KG1 (cell line): ENCODE results near the gene HP1BP3.

ENCODE experiments used
- DNase-seq: peaks from one replicate; lab custom pipeline; 2025; lab: John Stamatoyannopoulos, UW

Gene HP1BP3

DNA sequence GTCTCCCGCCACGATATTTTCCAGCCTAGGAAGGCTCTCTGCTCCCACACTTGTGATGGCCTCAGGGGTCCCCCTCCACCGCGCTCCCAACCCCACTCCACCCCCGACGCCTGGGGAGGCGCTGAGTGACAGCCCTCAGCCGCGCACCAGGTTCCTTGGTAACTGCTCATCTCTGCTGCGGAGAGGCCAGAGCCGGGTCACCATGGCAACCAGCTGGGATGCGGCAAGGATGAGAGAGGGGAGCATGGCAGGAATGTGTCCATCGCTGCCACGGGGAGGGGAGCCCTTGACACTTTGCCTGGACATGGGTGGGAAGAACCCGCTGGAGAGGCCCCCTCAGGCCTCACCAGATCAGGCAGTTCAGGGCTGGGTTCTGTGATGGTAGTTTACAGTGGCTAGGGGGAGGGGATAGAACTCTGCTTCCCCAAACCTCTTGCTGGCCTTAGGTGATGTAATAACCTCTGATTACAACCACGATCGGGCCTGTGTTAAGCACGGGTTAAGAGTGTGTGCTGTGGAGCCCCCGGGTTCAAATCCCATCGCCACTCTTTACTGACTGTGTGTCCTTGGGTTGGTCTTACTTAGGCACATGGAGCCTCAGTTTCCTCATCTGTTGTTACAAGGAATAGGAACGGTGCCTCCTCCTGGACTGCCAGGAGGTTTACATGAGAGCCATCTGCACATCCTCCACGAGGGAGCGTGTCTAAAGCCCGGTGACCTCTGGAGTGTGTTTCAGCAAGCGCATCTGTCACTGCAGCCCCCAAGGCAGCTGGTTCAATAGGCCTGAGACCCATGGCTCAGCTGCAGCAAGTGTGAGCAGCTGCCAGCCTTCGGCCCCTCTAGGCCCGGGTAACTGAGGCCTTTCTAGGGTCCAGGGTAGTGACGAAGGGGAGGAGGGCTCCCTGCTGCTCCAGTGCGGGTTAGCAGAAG is 75.6 kb downstream of the HP1BP3 start:
- DNase-seq: no peak

DNA sequence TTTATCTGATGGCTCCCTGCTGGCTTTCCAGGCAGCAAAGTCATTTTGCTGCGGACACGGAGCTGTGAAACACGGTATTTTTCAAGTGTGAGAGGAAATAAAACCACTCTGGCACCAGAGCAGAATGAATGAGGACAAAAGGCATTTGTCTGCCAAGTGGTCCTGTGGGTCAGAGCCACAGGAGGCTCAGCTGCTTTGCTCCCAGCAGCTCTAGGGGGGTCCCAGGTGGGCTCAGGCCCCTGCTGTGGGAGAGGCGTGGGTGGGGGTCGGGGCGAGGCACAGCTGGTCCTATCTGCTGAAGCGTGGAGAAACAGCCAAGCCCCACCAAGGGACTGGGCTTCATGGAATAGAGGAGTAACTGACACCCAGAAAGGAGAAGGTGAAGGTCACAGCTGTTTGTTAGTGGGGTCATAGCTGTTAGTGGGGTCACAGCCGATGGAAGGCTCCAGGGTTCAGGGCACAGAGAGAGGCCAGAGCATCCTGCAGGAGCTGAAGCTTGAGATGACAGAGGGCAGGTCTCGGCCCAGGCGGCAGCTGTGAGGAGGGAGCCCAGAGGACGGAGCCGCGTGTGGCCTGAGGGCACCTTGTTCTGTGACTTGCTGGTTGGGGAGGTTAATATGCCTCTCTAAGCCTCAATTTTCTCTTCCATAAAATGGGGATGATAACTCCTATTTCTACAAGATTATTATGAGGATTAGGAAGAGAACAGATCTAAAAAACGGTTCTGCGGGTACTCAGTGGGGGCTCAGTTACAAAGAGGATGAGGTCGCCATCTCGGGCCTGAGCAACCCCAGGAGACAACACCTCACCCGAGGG is 76.4 kb downstream of the HP1BP3 start:
- no peak for DNase-seq

DNA sequence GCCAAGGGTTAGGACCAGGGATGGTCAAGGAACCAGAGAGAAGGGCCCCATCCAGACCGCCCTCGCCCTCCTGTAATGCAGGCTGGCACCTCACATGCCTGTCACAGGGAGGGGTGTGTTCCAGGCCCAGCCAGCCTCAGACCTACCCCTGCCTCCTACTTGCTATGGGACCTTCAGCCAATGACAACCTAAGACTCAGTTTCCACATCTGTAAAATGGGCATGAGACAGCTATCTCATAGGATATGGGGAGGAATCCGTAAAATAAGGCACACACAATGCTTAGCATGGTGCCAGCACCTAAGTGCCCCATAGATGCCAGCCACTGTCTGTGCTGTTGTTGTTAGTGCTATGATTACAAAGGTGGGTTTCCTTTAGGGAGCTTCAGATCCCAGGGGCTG is 77.2 kb downstream of the HP1BP3 start:
- no peak for DNase-seq

DNA sequence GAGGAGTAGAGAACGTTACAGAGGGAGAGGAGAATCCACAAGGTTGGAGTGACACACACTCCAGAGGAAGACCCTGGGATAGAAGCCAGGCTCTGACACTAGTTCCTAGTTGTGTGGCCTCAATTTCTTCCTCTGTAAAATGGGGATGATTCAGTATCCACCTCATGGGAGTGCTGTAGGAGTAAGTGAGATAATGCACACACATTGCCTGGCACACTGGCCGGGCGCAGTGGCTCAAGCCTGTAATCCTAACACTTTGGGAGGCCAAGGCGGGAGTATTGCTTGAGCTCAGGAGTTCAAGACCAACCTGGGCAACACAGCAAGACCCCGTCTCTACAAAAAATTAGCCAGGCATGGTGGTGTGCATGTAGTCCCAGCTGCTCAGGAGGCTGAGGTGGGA is 78.2 kb downstream of the HP1BP3 start:
- no peak for DNase-seq

DNA sequence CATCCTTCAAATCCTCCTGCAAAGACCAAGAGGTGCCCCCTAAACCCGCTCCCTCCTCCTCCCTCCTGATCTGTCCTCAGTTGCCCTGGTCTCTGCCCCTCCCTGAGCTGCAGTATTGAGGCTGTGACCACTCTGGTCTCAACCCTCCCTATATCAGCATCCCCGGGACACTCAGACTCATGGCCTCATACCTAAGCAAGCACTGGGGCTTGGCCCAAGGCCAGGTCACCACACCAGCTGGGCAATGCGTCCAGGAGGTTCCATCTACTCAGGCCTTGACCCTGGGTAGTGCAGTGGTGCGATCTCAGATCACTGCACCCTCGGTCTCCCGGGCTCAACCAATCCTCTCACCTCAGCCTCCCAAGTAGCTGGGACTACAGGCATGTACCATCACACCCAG is 79.0 kb downstream of the HP1BP3 start:
- DNase-seq: no peak

DNA sequence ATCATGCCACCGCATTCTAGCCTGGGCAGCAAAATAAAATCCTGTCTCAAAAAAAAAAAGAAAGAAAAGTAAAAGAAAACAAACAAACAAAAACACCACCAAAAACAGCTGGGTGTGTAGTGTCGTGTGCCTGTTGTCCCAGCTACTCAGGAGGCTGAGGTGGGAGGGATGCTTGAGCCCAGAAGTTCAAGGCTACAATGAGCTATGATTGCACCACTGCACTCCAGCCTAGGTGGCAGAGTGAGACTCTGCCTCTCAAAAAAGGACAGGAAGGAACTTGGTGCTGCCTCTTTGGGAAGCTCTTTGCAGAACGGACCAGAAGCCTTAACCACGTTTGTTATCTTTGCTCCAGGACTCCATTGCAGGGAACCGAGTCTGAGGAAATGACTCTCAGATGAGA is 80.3 kb downstream of the HP1BP3 start:
- DNase-seq: no peak

DNA sequence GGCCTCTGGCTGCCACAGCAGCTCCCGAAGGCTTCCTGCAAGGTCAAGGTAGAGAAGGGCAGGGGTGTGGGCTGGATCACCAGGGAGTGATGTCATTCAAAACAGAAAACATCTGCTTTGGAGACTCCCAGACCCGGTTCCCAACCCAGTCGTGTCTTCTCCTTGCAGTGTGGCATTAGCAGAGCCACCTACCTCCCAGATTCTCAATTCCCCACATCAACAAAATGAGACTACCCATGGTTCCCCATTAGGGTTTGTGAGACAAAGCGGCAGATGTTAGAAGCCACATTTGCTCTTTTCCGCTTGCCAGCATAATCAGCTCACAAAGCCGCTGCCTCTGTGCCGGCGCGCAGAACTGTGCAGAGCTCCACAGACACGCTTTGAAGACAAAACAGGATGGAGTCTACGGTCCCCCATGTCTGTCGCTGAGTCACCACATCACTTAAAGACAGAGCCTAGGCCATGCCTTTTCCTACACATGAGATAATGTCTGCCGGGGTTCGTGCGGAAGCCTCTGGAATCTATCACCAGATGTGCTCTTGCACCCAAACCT is 81.8 kb downstream of the HP1BP3 start:
- no peak for DNase-seq

DNA sequence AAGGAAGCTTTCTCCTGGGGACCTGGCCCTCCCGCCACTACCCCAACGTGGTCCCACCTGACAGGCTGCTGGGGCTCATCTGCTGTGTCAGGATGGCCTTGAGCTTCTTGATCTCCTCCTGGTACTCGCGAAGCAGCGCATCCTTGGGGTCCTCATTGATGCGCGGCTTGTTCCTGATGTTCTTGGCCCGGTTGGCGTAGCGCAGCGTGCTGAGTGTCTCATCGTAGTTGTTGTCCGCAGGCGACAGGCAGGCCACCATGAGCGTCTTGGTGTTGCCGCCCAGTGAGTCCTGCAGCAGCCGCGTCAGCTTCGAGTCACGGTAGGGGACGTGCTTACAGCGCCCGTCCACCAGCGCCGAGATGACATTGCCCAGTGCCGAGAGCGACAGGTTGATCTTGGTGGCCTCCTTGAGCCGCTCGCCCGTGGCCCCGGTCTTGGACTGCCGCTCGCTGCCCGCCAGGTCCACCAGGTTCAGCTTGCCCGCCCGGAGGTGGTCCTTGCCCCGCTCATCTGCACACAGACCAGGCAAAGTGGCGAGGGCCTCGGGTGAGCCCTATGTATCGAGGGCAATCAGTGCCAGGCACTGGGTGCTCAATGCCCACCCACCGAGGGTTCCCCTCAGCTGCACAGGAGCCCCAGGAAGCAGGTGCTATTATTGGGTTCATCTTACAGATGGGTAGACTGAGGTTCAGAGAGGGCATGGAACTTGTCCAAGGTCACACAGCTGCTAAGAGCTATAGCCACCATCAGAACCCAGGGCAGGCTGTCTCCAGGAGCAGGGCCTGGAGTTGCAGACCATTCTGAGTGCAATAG is 82.5 kb downstream of the HP1BP3 start:
- no peak for DNase-seq

DNA sequence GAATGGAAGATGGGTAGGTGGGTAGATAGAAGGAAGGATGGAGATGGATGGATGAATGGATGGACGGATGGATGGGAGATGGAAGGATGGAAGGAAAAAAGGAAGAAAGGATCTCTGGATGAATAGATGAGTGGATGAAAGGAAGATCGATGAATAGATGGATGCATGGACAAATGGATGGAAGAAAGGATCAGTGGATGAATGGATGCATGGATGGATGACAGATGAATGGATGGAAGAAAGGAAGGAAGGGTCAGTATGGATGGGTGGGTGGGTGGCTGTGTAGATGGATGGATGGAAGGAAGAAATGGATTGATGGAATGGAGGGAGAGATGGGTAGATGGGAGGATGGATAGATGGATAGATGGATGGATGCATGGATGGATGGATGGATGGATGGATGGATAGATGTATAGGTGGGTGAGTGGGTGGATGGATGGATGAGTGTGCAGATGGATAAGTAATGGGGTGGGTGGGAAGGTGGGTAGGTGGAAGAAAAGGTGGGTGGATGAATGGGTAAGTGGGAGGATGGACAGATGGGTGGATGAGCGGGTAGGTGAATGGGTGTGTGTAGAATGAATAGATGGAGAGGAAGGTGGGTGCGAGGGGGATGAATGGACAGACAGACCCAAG is 83.9 kb downstream of the HP1BP3 start:
- DNase-seq: no peak

DNA sequence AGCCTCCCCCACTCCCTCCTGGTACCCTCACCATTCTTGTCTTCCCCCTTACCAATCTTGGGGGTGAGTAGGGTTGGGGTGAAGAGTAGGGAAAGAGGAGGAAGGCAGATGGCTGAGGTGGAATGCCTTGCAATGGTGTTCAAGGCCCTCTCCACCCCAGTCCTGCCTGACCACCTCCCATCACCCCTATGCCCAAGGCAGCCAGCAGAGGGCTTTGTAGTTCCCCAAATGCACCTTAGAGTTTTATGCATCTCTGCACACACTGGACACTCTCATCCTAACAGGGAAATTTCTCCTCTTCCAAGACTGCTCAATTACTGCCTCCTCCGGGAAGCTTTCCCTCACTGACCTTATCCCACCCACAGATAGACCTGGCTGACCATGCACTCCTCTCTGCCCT is 84.7 kb downstream of the HP1BP3 start:
- DNase-seq: no peak

DNA sequence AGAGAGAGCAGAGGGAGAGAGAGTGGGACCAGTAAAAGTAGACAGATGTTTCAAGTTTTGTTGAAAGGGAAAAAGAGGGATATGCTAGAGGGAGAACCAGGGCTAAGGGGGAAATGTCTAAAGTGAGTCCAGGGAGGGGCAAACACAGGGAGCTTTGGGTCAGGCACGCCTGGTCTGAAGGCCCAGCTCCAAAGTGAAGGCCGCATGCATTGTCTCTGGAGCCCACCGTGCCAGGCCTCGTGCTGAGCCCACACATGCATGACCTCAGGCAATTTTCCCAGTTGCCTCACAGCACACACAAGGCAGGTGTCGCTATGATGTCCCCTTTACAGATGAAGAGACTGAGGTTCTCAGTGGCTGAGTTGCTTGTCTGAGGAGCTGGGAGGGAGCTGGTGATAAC is 85.3 kb downstream of the HP1BP3 start:
- no peak for DNase-seq

DNA sequence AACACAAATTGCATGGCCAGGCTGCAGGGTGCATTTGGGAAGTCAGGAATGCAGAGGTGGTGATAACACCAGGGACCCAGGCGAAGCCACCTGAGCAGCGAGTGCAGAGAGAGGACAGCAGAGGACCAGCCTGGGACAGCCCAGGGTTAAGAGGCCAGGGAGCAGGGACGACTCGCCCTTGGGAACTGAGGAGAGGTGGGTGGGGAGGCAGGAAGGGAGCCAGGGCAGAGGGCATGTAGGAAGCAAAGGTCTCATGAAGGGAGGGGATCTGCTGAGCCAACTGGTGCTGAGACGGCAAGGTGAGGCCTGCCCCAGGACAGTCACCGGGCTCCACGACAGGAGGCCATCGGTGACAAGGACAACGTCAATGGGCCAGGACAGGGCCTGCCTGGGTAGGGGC is 85.7 kb downstream of the HP1BP3 start:
- DNase-seq: no peak

DNA sequence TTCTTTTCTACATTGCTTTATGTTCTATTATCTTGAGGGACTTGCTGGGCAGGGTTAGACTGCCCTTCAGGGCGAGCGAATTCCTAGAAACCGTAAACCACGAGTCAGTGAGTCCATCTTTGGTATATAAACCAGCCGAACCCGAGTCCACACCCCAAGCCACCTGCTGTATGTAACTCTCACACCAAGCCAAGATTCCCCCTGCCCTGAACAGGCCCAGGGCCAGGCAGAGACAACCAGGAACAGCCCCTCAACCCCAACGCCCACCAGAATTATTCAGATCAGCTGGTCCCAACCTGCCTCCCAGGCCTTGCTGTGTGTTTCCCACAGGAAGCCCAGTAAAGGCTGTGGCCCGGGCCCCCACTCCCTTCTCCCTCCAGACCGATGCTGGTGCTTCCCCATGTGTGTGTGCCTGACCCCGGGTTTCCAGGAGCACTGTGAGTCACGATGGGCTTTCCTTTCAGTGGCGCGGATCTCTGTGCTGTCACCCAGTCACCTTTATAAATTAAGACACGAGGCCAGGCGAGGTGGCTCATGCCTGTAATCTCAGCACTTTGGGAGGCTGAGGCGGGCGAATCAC is 86.4 kb downstream of the HP1BP3 start:
- DNase-seq: no peak

DNA sequence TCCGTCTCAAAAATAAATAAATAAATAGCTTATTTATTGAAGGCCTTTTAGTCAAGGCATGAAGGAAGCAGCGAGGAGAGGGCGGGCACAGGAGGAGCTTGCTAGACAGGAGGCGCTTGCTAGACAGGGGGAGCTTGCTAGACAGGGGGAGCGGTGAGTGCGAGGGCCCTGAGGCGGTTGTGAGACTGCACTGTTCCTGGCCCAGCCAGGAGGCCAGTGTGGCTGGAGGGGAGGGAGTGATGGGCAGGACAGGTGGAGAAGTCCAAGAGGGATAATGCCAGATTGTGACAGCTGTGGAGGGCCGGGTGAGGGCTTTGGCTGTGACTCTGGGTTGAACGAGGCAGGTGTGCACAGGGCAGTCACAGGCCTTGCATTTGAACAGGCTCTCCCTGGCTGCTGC is 87.5 kb downstream of the HP1BP3 start:
- no peak for DNase-seq

DNA sequence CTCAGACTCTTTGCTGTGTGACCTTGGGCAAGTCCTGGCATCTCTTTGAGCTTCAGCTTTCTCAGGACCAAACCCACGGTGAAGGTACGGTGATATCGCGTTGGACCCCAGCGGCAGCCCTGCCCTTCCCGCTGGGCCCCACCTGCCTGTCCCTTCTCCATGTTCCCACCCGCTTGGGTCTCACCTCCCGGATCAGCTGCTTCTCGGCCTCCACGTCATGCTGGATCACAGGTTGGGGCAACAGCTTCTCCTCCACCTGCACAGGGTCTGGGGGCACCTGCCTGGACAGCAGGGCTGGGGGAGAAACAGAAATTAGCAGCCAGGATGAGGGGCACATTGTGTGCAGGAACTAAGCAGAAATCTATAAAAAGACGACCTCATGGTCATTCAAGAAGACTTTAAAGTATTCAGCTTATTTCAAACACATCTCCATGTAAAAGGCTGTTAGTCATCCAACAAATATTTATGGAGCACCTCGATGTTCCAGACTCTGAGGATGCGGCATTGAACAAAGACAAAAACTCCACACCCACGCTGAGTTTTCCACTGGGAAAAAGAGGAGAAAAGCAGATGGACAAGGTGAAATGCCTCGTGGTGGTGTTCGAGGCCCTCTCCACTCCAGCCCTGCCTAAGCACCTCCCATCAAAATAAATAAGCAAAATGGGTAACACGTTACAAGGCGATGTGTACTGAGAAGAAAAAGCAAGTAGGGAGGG is 88.8 kb downstream of the HP1BP3 start:
- DNase-seq: no peak

DNA sequence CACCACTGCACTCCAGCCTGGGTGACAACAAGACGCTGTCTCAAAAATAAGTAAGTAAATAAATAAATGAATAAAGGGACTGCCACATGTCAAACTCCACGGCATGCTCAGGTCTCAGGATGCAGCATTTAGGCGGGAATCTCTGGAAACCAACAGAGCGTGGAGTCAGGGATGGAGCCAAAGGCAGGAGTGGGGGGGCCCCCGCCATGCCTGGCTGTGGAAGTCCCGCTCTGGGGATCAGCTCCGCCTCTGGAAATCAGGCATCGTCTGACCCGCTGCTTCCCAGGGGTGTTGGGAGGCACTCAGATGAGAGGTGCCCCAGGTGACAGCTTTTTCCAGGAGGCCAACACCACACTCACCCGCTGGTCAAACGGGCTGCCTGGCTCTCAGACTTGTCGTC is 89.5 kb downstream of the HP1BP3 start:
- DNase-seq: no peak

DNA sequence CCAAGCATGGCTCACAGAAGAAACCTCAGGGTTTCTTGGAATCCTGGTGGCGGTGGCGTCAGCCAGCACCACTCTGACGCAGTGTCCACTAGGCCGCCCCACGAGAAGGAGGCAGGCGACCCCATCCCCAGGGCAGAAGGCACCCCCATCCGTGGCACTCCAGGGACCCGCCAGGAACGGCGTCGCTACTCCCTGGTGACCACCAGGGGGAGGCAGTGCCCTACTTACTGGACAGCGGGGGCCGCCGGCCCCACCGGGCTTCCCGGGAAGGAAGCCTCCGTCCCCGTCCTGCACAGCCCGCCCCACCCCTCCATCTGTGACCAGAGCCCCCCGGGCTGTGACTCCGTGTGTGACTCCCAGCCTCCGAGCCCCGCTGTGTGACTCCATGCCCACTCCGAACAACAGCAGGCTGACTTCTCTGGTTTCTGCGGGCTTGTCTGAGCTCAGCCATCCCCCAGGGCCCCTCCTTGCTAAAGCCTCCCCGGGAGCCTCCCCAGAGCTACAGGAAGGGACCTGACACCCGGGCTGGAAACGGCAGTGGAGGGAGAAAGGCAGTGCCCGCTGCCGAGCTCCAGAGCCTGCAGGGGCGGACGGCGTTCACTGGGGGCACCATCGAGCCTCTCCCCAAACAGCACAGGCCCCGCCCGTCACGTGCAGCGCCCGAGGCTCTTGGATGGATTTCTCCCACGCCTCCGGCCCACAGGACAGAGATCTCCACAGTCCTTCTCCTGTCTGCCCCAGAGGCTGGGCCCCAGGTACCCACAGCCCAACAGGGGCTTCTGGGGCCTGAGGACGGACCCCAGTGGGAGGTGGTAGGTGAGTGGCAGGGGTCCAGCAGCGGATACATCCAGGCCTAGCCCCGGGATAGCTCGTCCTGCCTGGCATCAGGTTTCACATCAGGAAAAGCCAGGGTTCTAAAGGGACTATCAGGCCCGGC is 90.4 kb downstream of the HP1BP3 start:
- peak; percentile 44 for DNase-seq

DNA sequence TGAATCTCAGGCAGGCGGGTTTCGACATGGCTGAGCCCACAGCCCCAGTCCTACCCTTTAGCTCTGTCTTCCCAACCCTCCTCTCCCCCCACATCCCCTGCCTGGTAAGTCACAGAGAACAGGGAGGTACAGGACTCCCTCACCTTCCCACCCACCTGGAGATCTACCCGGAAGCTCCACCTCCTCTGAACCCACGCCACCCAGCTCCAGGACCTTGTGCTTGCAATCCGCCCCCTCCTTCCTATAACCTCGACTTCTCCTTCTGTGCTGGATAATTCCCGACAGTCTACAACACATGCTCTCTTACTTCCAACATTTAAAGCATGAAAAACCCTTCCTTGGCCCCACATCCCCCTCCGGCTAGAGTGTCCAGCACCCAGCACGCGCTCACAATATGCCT is 91.6 kb downstream of the HP1BP3 start:
- DNase-seq: no peak

DNA sequence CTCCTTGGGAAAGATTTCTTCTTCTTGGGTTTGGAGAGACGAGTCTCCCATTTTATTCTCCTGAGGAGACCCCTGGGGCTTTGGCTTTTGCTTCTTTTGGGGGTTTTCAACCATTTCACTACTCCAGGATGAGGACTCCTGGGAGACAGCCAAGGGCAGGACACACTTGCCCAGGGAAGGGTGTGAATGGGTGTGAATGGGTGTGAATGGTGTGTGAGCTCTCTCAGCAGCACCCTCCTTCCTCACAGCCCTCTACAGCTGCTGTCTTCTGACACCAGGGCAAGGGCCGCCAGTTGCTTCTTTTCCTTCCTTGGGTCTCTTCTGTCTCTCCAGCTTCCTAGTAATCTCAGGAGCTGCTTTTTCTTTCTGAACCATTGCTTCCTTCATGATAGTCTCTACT is 93.5 kb downstream of the HP1BP3 start:
- no peak for DNase-seq
